ENCODE measurements around the gene BMP4. TPM values are rescaled to one million over a fixed set of nuclear protein-coding genes. Genes with fewer than 3 reads are reported as not detected.

The BMP4 gene
- total RNA-seq, 2 donors from 2014 or later = 11.7 to 14.5 TPM

GRCh38 chr14:53975444-53975843 lies 18.8 kb upstream of the BMP4 start:
- no peak for DNase-seq
- Histone ChIP-seq H3K9ac (ENCODE audit: low read depth in 2 of 2, low read length in 2 of 2) (no peak overlapping the region), H3K36me3 (no peaks in the 10 kb centered on the region), H3K4me3 (no peak overlapping the region), H3K9me3 (no peaks in the 10 kb centered on the region), H3K27ac (no peak overlapping the region), H3K4me1 (no peaks in the 10 kb centered on the region), H3K27me3 (no peaks in the 10 kb centered on the region)
- intact Hi-C loops (cut with DNase I) = no loop called here
- no peak for TF ChIP-seq CTCF (IDR thresholded peaks at IDR 0.05)

GRCh38 chr14:53971521-53971920 lies 14.9 kb upstream of the BMP4 start:
- no peak for DNase-seq
- Histone ChIP-seq H3K36me3 (no peaks in the 10 kb centered on the region), H3K27ac (no peak overlapping the region), H3K27me3 (no peaks in the 10 kb centered on the region), H3K4me3 (no peak overlapping the region), H3K4me1 (no peaks in the 10 kb centered on the region), H3K9ac (ENCODE audit: low read depth in 2 of 2, low read length in 2 of 2) (no peak overlapping the region), H3K9me3 (no peaks in the 10 kb centered on the region)
- intact Hi-C loops (cut with DNase I) = no loop called here
- TF ChIP-seq CTCF (IDR thresholded peaks at IDR 0.05) = no peak

- H3K9me3 ChIP-seq = no peaks in the 10 kb centered on the region
- H3K27ac ChIP-seq = no peak overlapping the region
- intact Hi-C loops (cut with DNase I) = no loop called here
- H3K27me3 ChIP-seq = no peaks in the 10 kb centered on the region
- TF ChIP-seq CTCF (IDR thresholded peaks at IDR 0.05) = no peak
- H3K4me1 ChIP-seq = no peaks in the 10 kb centered on the region
- no peak for DNase-seq
- no peaks in the 10 kb centered on the region for H3K36me3 ChIP-seq
- no peak overlapping the region for H3K9ac ChIP-seq (ENCODE audit: low read depth in 2 of 2, low read length in 2 of 2)
- no peak overlapping the region for H3K4me3 ChIP-seq
Measured at GRCh38 chr14:53969326-53969725, 12.7 kb upstream of the BMP4 start.

GRCh38 chr14:53968726-53969125 lies 12.1 kb upstream of the BMP4 start:
- no peak for DNase-seq
- H3K27ac ChIP-seq = no peak overlapping the region
- H3K9me3 ChIP-seq = no peaks in the 10 kb centered on the region
- H3K27me3 ChIP-seq = no peaks in the 10 kb centered on the region
- no peak for TF ChIP-seq CTCF (IDR thresholded peaks at IDR 0.05)
- H3K36me3 ChIP-seq = no peaks in the 10 kb centered on the region
- H3K4me1 ChIP-seq = peaks cover under 1% of the 10 kb centered on the region
- H3K9ac ChIP-seq (ENCODE audit: low read depth in 2 of 2, low read length in 2 of 2) = no peak overlapping the region
- intact Hi-C loops (cut with DNase I) = no loop called here
- no peak overlapping the region for H3K4me3 ChIP-seq

GRCh38 chr14:53967606-53968005 lies 11.0 kb upstream of the BMP4 start:
- DNase-seq = no peak
- Histone ChIP-seq H3K4me1 (peaks cover 7% of the 10 kb centered on the region), H3K36me3 (no peaks in the 10 kb centered on the region), H3K9me3 (no peaks in the 10 kb centered on the region), H3K9ac (ENCODE audit: low read depth in 2 of 2, low read length in 2 of 2) (no peak overlapping the region), H3K27me3 (no peaks in the 10 kb centered on the region), H3K27ac (no peak overlapping the region), H3K4me3 (no peak overlapping the region)
- no peak for TF ChIP-seq CTCF (IDR thresholded peaks at IDR 0.05)
- intact Hi-C loops (cut with DNase I) = no loop called here

GRCh38 chr14:53964249-53964648 lies 7.6 kb upstream of the BMP4 start:
- H3K9ac ChIP-seq (ENCODE audit: low read depth in 2 of 2, low read length in 2 of 2) = no peak overlapping the region
- H3K4me3 ChIP-seq = no peak overlapping the region
- no peaks in the 10 kb centered on the region for H3K36me3 ChIP-seq
- no peaks in the 10 kb centered on the region for H3K9me3 ChIP-seq
- no peak overlapping the region for H3K27ac ChIP-seq
- TF ChIP-seq CTCF (IDR thresholded peaks at IDR 0.05) = no peak
- DNase-seq = no peak
- no peaks in the 10 kb centered on the region for H3K27me3 ChIP-seq
- intact Hi-C loops (cut with DNase I) = no loop called here
- peaks cover 7% of the 10 kb centered on the region for H3K4me1 ChIP-seq

Measured in colonic mucosa (tissue), 4 donors.